ENCODE data around the gene ANKRD6.

- TF ChIP-seq CTCF (IDR thresholded peaks at IDR 0.05), result no peak
- no peak for TF ChIP-seq POLR2A (IDR thresholded peaks at IDR 0.05)
Observed at GRCh38 chr6:89436226-89436625, 3.3 kb downstream of the ANKRD6 start.

All from heart left ventricle (tissue), 13 donors.